GM12874 (cell line): Measurements from ENCODE around the gene UBIAD1.

Experiments
- CTCF ChIP-seq: IDR thresholded peaks from 2 replicates; pipeline ENCODE4 v1.5.1; 2011; ENCODE audit warnings: low read depth, mild to moderate bottlenecking, control low read depth, low read length, moderate library complexity; ENCODE audit not compliant: insufficient read depth

Gene UBIAD1

GRCh38 chr1:11245904-11246719 lies 26.9 kb upstream of the UBIAD1 start:
- no peak for TF ChIP-seq CTCF

- no peak for TF ChIP-seq CTCF
Observed at GRCh38 chr1:11248169-11248568, 24.8 kb upstream of the UBIAD1 start.

- no peak for TF ChIP-seq CTCF
Observed at GRCh38 chr1:11252538-11252937, 20.5 kb upstream of the UBIAD1 start.

GRCh38 chr1:11253226-11253625 lies 19.8 kb upstream of the UBIAD1 start:
- no peak for TF ChIP-seq CTCF

- no peak for TF ChIP-seq CTCF
Observed at GRCh38 chr1:11256299-11256698, 16.7 kb upstream of the UBIAD1 start.

- TF ChIP-seq CTCF = 0 out of 2 replicates have a peak, but pooled peaks have one; percentile 8
Observed at GRCh38 chr1:11262171-11263049, 10.6 kb upstream of the UBIAD1 start, which contains the start of gene MTOR. TSS of gene MTOR (minus strand) at chr1:11262551. CDS start at chr1:11259409, 3,142 bp downstream.
